HG03520 (cell line): ENCODE measurements around the gene IL19.
A peak's percentile ranks its signal among the peaks of the same experiment; 100 is the strongest.

Experiments used
- ATAC-seq: cut with Tn5 transposase; IDR thresholded peaks from one replicate; pipeline ENCODE4 v1.9.1; 2021; ENCODE audit warnings: mild to moderate bottlenecking, moderate library complexity; ENCODE audit not compliant: unreplicated experiment

Gene IL19, protein sequence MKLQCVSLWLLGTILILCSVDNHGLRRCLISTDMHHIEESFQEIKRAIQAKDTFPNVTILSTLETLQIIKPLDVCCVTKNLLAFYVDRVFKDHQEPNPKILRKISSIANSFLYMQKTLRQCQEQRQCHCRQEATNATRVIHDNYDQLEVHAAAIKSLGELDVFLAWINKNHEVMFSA

DNA sequence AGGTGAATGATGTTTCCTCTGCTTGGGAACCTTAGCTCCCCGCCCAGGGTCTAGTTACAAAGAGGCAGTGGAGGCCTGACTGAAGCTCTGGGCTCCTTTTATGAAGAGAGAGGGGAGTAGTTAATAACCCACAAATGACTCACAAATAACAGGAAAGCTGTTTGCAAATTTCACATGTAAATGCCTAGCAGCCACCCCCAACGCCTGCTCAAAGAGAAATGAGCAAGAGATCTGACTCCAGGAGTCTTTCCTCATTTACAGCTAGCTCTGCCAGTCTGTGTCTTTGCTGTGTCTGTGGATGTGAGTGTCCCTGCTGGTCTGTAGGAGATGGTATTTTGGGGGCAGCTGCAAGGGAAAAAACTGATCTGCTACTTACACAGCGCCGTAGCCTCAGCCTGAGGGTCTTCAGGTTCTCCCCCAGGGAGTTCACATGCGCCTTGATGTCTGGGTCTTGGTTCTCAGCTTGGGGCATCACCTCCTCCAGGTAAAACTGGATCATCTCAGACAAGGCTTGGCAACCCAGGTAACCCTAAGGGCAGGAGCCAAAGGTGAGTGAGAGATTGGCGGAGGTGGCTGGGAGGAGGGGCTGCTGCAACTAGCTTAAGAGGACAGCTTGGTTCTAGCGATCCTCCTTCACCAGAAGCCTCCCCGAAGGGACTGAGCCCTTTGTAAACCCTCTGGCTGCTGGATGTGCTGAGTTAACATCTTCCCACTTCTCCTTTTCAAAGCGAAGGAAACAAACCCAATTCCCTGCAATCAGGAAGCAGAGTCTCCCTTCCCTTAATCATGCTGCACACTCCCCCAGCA, at the start of gene IL19:
TSS of gene IL19 (plus strand) at position 243 of the 807 bp plus-strand sequence. CDS start 65,890 bp downstream, outside the sequence.
- ATAC-seq, result no peak

DNA sequence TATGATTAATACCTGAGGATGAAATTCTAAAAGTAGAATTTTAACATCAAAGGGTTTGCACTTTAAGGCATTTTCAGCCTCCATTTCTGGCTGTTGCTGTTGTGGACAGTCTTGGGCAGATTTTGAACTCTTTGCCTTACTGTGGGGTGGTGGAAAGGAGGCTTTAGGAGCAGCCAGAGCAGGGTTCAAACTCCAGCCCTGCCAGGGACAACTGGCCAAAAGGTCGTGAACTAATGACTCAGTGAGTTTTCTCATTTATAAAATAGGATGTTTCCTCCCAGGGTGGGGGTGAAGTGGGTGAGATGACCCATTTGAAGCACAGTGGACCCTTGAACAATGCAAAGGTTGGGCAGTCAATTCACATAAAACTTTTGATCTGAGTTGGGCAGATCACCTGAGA, 49.1 kb upstream of the IL19 start:
- ATAC-seq, result no peak

DNA sequence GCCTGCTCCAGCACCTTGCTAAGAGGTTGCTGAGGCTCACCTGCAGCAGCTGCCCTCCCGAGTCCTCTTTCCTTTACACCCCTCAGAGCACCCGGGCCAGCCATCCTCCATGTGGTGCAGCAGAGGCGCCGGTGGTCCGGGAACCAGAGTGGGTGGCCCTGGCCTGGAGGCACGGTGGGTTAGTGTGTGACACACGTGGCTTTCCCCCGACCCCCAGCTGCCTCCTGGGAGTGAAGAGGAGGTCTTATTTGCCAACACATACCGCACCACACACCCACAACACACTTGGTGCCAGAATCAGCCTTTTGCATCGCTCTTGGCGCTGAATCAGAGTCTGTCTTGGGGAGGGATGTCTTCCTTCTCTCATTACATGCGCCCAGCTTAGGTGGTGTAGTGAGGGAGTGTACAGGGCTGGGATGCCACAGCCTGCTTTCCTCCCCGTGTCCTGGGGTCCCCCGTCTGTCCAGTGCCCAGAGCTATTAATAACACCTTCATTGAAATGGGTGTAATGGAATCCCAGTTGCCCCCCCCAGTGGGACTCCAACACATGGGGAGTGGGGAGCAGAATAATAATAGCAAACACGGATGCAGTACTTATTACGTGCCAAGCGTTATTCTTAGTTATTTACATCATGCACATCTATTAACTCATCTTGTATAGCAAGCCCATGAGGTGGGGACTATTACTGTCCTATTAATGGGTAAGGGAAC, 47.7 kb upstream of the IL19 start:
- ATAC-seq, result no peak

DNA sequence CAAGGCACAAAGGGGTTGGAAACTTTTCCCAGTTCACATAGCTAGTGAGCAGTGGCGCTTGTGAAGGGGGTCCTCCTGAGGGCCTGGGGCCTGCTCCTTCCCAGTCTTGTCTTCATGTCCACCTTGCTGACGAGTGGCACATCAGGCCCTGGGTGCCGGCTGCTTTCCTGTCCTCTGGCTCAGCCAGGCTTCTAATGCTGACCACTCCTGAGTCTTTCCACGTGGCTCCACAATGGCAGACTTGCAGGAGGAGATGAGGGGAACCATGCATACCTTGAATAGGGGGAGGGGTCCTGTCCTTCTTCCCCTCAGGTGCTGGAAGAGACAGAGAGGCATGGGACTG, 47.1 kb upstream of the IL19 start:
- no peak for ATAC-seq

DNA sequence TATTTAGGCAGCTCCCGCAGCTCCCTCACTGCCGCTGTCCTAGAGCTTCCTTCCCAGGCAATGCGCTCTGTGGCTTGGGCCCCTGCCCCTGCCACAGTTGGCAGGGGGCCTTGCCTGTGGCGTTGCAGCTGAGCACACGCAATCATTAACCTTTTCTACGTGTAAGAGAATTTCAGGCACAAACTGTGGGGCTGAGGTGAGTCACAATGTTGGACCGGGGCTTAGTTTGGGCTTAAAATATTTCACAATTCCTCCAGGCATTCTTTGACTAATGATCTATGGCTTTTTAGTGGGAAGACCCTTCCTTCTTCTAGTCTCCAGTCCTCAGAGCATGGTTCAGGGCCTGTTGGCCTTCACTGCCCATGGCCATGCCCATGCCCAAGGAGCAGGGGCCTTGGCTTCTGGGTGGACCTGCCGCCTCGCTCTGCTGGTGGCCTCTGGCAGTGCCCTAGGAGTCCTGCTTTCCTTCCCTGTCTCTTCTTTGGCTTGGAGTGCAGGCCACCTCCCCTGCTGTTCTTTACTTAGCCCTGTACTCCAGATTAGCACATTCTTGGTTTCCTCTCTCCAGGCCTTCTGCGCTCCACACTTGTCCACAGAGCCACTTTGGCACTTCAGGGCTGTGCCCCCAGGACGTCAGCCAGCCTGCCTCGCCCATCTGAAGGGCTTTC, 46.6 kb upstream of the IL19 start:
- ATAC-seq, result no peak

DNA sequence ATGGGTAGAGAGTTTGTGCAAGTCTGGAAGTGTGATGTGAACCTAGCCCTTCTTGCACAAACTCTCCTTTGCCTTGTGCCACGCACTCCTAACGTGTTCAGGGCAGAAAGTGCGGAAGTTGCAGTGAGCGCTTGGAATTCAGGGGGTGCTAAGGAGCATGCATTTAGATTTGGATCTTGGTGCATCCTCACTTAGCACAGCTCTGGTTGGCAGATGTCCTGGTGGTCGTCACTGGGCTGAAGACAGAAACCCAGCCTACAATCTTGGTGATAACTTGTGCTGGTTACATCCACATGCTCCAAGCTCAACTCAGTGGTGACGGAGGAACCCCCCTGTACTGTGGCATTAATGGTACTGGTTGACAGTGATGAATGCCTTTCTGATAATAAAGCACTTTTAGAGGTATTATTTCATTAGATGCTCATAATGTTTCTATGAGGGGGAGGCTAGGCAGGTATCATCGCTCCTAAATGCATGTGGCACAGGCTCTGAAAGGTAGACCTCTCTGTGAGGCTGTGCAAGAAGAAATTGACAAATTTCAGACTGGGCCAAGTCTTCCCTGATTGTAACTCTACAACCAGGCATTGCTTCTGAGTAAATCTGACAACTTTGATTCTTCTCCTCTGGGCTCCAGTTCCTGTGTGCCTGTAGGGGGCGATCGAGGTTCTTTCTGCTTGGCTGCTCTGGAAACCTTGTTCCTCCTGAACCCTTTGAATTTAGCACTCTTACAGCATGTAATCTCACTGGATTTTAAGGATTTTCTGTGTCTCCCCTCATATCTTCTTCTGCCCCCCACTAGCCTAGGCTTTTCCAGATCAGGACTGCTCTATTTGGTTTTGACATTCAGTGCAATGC, 45.2 kb upstream of the IL19 start:
- ATAC-seq, result no peak

DNA sequence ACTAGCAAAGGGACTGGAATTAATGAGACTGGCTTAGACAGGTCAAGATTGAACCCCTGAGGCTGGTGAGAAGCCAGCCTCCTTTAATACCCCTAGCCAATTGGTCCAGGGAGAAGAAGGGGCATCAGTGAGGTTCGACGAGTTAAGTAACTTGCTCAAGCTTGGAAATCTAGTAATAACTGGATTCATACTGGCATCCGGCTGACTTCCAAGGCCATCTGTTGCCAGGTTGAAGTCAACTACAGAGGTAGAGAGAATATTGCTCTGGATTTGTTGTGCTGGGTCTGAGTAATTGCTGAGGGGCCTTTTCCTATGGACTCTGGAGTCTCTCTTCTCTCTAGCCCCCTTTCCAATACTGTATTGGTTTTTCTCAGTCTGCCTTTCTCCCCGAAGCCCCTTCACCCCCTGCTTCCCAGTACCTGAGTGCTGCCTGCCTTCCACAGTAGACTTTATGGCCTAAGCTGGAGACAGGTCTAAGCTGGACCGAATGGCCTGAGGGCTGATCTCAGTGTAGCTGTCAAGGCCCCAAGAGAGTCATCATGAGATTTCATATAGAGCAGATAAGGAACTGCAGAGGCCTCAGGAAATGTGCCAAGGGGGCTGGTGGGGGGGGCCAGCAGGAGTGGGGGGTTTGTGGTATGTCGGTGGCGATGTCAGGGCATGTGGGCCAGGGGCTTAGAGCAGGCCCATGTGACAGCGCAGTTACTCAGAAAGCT, 42.4 kb upstream of the IL19 start:
- ATAC-seq, result no peak

DNA sequence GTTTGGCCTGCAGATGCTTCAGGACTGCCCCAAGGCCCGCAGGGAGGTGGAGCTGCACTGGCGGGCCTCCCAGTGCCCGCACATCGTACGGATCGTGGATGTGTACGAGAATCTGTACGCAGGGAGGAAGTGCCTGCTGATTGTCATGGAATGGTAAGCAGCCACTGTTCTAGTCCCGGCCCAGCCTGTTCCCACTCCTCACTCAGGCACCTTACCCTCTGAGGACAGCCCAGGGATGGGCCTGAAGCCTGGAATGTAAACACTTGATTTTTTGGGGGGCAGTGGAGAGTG, 41.9 kb upstream of the IL19 start:
- ATAC-seq, result no peak

DNA sequence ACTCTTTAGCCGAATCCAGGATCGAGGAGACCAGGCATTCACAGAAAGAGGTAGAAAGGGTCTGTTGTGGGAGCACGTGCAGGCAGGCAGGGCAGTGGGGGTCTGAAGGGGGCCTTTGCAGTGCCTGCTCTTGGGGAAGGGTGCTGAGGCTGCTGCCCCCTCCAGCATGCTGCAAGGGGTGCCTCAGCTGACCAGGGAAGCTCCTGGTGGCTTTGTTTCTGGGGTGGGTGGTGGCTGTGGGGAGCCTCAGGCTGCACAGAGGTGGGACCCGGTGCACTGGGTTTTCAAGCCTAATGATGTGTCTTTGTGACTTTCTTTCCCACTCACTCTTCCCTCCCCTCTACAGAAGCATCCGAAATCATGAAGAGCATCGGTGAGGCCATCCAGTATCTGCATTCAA, 41.5 kb upstream of the IL19 start:
- no peak for ATAC-seq

DNA sequence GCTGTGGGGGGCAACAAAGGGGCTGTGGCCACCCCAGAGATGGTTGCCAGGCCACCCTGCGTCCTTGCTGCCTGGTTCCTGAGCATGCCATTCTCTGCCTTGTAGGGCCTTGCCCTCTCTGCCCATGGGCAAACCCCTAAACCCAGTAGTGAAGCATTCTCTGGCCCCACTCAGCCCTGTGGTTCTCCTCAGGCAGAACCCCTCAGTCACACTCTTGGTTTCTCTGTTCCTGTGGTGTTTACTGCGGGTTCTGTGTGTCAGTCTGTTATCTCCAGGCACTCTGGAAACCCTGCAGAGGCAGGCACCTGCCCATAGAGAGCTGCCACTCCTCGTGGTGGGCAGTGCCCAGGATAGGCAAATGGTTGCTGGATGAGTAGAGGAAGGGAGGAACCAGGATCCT, 41.1 kb upstream of the IL19 start:
- ATAC-seq, result no peak

DNA sequence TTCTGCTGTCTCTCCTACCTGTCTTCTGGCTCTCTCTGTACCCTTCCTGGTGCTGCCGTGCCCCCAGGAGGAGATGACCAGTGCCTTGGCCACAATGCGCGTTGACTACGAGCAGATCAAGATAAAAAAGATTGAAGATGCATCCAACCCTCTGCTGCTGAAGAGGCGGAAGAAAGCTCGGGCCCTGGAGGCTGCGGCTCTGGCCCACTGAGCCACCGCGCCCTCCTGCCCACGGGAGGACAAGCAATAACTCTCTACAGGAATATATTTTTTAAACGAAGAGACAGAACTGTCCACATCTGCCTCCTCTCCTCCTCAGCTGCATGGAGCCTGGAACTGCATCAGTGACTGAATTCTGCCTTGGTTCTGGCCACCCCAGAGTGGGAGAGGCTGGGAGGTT, 38.1 kb upstream of the IL19 start:
- ATAC-seq, result no peak

DNA sequence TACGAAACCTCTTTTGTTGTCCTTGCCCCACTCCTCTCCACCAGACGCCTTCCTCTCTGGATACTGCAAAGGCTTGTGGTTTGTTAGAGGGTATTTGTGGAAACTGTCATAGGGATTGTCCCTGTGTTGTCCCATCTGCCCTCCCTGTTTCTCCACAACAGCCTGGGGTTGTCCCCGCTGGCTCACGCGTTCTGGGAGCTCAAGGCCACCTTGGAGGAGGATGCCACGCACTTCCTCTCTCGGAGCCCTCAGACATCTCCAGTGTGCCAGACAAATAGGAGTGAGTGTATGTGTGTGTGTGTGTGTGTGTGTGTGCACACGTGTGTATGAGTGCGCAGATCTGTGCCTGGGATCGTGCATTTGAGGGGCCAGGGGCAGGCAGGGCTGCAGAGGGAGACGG, 37.6 kb upstream of the IL19 start:
- no peak for ATAC-seq

DNA sequence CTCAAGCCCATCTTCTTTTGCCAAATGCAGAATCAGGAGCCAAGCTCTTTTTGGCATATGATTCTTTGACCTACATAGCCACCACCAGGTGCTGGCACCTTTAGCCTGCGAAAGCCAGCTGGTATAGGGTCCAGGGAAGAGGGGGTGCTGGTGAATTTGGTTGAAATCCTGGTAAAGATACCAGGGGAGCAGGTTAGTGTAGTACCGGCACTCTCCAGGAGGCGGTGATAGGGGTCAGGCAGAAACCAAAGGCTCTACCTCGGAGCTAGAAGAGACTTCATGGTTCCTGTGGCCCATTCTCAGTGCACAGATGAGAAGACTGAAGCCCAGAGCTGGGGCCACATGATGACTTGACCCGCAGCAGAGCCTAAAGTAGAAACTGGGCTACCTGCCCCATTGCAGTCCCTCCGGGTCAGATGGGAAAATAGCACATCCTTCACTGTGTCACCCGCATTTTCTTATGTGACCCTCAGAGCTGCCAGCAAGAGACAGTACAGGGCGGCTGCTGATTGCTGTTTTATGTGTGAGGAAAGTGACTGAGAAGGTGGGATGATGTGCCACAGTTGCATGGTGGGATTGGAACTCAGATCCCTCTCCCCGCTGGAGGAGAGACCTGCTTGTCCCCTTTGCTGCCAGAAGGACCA, 36.0 kb upstream of the IL19 start:
- no peak for ATAC-seq

DNA sequence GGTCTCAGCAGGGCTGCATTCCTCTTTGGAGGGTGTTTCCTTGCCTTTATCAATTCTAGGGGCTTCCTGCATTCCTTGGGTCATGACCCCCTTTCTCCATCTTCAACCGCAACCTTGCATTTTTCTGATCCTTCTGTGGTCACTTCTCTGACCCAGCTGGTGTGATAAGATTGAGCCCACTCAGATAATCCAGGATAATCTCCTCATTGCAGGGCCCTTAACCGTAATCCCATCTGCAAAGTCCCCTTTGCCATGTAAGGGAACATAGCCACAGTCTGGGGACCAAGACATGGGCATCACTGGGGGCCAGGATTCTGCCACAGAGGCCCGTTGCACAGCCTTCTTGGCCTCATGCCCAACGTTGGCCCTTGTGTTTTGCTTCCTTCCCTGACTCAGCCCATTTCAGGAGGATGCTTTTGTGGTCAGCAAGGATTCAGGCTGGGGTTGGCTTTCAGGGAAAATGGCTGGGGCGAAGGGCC, 35.0 kb upstream of the IL19 start:
- ATAC-seq, result no peak

DNA sequence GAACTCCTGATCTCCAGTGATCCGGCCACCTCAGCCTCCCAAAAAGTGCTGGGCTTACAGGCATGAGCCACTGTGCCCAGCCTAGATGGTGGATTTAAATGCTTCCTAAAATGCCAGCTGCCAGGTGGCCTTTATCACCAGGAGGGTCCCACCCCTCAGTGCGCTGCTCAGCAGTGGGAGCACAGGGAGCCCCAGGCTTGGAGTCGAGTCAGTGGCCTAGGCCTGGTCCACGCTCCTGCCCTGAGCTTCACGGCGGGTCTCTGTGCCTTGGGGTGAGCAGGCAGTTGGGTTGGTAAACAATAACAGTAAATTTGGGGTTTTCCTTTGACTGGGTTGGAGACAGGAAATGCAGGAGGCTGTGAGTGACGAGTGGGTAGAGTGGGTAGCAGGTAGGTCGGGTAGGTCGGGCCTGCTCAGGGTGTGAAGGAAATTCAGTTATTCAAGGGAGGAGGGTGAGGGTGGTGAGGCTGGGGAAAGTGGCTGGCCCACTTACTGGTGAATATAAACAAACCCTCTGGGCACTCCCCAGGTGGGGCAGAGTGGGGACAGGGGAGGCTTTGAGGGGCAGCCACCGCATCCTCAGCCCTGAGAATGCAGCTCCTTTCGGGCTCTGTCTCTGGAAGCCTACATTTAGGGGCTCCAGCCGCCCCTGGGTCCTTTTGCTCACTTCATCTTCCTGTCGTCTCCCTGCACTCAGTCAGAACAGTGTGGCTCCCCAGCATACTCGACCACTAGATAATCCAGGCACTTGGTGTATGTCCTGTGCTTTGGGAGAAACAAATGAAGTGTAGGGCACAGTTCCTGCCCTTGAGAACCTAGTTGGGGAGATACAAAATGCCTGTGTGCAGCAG, 33.5 kb upstream of the IL19 start:
- no peak for ATAC-seq

DNA sequence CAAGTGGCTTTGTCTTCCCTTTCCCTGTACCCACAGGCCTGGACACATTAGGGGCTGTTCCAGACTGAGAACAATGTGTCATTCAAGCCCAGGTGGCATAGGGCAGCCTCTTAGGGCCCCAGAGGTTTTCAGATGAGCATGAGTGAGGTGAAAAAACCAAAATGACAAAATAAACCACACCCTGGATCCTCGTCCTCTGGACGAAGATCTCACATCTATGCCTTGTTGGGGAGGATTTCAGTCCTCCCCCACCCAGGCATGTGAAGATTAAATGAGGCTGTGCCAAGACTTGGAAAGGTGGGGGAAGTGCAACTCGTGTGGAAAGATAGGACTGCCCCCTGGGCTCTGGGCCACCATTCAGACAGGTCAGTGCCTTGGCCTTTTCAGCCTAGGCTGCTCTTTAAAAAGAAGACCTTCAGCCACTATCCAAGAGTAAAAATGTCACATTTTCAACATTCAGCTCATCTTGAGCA, 32.8 kb upstream of the IL19 start:
- no peak for ATAC-seq

DNA sequence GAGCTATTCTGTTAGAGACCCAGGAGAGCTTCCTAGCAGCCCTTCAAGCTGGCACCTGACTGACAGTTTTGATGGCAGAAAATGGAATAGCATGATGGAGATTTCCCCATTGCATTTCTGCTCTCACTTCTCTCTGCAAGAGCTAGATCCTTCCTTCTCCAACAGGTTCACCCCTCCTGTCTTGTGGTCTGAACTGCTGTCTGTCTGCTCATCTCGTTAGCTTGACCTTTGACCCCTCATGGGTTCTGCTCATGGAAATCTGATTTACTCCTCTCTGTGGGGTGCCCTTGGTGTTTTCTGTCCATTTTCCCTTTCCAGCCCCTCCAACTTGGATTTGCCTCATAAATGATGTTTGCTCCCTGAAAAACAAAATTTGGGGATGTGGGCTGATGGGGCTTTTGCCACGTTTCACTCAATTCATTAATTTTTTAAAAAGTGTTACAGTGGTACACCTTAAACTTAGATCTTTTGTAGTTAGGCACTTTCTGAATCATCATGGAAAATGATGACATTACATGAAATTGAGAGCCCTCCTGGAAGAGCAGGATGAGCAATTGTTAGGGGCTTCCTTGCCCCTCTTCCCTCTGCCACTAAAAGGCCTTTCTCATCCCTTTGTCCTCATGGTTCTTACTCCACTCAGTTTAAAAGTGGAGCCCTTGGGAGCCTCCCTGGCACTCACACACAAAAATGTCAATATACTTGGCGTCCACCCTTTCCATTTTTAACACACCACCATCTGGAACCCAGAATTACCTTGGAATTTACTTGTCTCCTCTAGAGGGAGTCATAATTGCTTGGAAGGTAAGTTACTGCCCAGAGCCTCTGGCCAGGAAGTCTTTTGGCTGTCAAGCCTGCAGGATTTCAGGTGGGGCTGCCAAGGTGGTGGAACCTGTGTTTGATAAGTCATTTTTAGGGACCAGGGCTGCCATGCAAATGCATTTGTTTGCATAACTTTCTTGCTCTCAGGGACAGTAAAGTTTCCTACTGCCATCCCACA, 31.9 kb upstream of the IL19 start:
- ATAC-seq, result peak; percentile 0
